HG02798 (cell line): Measurements from ENCODE around the gene GHR.
"Not testable (repeated sequence)": the region's sequence is repeated elsewhere in the genome, so short reads cannot be mapped to it uniquely, and the experiment has no call there.

Experiments used
- ATAC-seq: cut with Tn5 transposase; IDR thresholded peaks from one replicate; pipeline ENCODE4 v1.9.1; 2021; ENCODE audit warnings: mild to moderate bottlenecking; ENCODE audit not compliant: unreplicated experiment, poor library complexity

Gene GHR

DNA sequence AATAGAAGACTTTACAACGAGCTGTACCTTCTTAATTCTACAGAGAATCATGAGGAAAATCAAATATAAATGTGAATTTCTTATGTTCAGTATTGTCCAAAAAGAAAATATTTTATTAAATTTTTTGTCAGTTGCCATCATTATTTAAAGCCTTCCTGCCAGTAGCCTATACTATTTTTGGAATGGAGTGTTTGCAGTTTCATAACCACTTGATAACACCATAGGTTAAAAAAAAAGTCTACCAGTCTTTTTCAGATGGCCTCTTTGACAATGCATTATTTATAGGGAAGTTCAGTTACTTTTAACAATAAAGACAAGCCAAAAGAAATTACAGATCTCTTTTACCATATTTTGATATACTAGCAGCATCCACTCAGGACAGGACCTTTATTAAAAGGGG lies 253.1 kb downstream of the GHR start:
- no peak for ATAC-seq

DNA sequence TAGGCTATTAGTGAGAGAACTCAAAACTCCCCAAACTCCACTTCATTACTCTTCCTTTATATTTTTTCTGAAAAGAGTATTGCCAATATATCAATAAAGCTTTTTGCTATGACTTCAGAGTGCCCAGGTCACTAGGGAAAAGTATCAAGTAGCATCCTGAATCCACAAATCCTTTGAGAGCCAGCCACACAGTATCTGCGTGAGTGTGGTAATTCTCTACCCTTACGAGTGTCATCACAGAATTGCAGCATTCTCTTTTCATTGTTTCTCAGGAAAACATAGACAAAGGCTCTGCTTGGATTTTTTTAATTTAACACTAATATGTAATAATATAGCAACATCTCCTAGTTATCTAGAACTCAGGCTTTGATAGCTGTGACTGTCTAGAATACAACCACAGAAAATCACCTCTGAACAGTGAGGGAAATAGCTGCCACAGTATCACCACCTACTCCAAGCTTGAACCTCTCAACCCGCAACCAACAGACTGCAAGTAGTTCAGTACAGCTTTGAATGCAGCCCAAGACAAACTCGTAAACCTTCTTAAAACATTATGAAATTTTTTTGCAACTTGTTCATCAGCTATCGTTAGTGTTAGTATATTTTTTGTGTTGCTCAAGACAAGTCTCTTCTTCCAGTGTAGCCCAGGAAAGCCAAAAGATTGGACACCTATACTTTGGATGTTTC lies 254.1 kb downstream of the GHR start:
- ATAC-seq = no peak

DNA sequence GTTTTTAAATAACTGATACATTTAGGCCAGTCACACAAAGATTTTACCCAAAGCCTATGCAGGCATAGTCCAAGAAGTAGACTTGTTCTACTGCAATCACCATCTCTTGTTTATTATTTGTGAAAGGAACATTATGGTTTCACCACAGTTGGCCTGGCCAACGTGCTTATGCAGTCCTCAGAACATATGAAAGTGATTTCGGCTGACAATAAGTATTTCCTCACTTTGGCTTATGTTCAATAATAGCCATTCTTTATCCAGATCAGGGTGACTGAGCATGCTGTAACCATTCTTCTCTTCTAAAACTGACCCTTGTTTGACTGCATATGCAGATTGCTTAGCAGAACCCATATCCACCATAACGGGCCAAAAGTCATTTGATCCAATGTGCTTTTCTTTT lies 256.8 kb downstream of the GHR start:
- no peak for ATAC-seq

DNA sequence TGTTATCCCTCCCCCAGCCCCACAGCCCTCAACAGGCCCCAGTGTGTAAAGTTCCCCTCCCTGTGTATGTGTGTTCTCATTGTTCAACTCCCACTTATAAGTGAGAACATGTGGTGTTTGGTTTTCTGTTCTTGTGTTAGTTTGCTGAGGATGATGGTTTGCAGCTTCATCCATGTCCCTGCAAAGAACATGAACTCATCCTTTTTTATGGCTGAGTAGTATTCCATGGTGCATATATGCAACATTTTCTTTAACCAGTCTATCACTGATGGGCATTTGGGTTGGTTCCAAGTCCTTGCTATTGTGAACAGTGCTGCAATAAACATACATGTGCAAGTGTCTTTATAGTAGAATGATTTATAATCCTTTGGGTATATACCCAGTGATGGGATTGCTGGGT lies 261.8 kb downstream of the GHR start:
- not testable (repeated sequence) for ATAC-seq

DNA sequence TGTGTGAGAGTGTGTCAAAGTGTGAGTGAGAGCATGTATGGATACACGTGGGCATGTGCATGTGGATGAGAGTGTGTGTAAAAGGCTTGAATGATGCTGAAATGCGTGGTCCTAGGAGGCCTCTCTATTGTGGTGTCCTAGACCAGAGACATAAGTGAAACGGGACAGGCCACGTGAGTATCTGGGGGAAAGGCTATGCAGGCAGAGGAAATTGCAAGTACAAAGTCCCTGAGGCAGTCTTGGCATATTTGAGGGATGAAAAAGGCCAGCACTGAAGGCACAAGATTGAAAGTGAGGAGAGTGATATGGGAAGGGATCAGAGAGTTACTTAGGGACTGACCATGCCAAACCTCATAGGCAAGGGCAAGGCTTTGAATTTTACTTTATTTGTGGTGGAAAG lies 266.2 kb downstream of the GHR start:
- no peak for ATAC-seq

DNA sequence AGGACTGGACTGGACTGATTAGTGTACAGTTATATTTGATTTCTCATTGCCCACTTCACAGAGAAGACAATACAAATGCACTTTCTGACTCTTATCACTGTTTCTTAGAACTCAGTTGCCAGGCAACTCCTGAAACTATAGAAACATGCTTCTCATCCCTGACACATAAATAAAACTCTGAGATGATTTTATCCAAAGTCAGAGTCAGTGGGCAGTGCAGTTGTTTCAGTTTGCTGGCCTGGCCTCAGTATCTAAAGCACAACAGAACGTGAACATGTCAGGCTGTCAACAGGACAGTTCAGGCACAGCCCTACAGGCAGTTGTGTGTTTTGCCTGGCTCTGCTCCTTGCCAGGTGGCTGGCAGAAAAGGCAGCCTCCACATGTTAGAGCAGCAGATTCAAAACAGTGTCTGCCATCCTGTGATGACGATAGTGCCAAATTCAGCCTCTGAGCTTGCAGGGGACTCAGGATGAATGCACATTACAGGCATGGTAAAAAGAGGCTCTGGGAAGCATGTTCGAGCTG lies 268.2 kb downstream of the GHR start:
- ATAC-seq = no peak

DNA sequence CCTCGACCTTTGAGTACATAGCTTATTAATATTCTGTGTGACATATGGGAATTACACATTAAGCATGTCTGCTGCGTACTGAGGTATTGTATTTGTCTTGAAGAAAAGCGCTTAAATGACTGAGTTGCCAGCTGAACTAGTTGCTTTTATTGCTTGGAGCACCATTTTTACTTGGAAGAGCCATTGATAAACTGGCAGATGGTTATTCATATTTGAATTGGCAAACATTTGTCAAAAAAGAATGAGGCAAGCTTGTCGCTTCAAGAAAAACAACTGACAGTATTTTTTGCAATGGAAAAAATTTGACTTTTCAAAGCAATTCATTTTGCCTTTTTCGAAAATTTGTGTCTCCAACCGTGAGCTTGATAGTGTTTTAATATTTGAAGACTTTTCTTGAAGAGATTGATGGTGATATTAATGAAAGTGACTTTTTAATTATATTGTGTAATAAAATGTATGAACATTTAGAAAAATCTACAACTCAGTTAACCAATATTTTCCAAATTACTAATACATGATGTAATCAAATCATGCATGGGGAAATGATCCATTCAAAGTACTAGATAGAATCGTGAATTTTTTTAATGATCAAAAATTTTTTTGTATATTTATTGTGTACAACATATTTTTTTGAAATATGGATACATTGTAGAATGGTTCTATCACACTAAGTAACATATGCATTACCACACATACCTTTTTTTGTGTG lies 278.3 kb downstream of the GHR start:
- ATAC-seq = no peak

DNA sequence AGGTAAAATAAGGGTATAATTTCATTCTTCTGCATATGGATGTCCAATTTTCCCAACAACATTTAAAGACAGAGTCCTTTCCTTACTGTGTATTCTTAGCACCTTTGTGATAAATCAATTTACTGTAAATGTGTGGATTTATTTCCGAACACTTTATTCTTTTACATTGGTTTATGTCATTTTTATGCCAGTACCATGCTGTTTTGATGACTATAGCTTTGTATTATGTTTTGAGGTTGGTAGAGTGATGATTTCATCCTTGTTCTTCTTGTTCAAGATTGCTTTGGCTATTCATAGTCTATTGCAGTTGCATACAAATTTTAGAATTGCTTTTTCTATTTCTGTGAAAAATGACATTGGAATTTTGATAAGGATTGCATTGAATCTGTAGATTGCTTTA lies 280.0 kb downstream of the GHR start:
- no peak for ATAC-seq

DNA sequence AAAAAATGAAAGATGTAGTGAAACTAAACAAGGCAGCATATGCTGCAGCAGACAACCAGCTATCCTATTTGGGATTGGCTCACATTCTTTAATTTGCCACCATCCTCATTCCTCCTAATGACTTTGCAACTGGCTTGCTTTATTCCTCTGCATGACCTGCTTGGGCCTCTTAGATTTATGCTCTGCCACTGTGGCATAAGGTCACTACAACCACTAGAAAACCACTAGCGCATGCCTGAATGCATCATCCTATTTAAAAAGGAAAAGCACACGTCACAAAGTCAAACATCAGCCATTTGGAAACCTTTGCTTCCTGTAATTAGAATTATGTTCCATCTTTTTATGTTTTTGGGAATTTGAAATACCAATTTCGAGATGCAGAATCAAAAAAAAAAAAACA lies 292.5 kb downstream of the GHR start:
- ATAC-seq = no peak

DNA sequence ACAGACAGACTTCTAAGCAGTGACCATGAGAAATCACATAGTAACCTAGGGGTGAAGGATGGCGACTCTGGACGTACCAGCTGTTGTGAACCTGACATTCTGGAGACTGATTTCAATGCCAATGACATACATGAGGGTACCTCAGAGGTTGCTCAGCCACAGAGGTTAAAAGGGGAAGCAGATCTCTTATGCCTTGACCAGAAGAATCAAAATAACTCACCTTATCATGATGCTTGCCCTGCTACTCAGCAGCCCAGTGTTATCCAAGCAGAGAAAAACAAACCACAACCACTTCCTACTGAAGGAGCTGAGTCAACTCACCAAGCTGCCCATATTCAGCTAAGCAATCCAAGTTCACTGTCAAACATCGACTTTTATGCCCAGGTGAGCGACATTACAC lies 295.4 kb downstream of the GHR start:
- ATAC-seq = peak; percentile 51

DNA sequence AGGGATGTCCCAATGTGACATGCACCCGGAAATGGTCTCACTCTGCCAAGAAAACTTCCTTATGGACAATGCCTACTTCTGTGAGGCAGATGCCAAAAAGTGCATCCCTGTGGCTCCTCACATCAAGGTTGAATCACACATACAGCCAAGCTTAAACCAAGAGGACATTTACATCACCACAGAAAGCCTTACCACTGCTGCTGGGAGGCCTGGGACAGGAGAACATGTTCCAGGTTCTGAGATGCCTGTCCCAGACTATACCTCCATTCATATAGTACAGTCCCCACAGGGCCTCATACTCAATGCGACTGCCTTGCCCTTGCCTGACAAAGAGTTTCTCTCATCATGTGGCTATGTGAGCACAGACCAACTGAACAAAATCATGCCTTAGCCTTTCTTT lies 295.8 kb downstream of the GHR start:
- ATAC-seq = peak; percentile 11

DNA sequence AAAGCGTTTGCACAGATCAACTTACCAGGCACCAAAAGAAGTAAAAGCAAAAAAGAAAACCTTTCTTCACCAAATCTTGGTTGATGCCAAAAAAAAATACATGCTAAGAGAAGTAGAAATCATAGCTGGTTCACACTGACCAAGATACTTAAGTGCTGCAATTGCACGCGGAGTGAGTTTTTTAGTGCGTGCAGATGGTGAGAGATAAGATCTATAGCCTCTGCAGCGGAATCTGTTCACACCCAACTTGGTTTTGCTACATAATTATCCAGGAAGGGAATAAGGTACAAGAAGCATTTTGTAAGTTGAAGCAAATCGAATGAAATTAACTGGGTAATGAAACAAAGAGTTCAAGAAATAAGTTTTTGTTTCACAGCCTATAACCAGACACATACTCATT lies 297.0 kb downstream of the GHR start:
- ATAC-seq = no peak

DNA sequence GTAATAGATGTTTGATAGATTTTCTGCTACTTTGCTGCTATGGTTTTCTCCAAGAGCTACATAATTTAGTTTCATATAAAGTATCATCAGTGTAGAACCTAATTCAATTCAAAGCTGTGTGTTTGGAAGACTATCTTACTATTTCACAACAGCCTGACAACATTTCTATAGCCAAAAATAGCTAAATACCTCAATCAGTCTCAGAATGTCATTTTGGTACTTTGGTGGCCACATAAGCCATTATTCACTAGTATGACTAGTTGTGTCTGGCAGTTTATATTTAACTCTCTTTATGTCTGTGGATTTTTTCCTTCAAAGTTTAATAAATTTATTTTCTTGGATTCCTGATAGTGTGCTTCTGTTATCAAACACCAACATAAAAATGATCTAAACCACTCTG lies 298.2 kb downstream of the GHR start:
- ATAC-seq = no peak

DNA sequence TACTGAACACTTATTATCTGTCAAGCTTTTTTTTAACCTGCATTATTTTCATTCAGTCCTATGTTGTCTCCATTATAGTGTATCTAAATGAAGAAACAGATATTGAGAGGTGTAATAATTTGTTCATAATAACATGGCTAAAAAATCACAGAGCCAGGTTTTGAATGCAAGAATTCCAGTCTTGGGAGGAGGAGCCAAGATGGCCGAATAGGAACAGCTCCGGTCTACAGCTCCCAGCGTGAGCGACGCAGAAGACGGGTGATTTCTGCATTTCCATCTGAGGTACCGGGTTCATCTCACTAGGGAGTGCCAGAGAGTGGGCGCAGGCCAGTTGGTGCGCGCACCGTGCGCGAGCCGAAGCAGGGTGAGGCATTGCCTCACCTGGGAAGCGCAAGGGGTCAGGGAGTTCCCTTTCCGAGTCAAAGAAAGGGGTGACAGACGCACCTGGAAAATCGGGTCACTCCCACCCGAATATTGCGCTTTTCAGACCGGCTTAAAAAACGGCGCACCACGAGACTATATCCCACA lies 311.4 kb downstream of the GHR start:
- ATAC-seq = not testable (repeated sequence)

DNA sequence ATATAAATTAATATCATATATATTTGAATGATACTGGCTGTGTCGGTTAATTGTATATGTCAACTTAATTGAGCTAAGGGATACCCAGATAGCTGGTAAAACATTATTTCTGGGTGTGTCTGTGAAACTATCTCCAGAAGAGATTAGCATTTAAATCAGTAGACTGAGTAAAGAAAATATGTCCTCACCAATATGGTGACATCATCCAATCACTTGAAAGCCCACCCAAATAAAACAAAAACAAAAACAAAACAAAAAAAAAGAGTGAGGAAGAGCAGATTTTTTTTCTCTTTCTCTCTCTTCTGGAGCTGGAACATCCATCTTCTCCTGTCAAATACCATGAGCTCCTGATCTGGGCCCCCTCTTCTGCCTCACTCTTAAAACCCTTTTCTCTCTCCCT lies 317.7 kb downstream of the GHR start:
- ATAC-seq = no peak

DNA sequence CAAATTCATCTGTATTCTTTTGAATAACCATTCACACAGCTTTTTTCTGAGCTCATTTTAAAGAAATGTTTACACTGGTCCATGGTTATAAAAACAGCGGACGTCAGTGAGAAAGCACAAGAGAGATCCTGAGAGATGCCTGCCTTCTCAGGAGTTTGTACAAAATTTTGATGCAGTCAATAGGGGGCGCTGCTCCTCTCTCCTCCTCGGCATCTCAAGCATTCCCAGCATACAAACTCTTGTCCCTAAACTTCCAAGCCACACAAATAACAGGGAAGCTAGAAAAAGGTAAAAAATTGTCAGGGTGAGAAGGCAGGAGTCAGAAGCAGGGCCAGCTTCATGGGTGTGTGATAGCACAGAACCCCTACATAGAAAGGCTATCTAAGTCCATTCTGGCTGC lies 322.2 kb downstream of the GHR start:
- ATAC-seq = no peak

DNA sequence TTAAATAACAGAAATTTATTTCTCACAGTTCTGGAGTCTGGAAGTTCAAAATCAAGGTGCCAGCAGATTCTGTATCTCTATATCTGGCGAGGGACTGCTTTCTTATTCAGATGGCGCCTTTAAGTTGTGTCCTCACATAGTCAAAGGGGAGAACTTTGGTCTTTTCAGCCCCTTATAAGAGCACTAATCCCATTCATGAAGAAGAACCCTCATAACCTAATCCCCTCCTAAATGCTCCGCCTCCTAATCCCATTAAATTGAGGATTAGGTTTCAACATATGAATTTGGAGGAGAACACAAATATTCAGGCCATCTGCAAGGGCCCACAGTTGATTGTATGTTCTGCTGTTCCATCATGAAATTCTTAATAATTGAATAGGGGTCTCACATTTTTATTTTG lies 322.6 kb downstream of the GHR start:
- ATAC-seq = no peak

DNA sequence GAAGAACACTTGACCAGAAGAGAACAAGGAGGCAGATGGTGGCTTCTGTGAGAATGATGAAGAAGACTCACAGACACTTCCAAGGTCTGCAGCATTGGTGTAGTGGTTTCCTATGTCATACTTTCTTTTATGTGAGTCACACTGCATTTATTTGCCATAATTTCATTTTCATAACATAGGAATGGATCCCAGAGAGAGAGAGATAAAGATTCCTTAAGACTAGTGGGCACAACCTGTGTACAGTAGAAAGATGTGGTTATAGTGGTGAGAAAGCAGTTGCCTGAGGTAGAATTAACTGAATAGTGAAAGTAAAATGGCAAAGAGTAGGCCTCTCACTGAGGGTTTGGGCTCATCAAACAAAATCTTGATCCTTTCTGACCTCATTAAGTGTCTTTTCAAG lies 325.8 kb downstream of the GHR start:
- no peak for ATAC-seq

DNA sequence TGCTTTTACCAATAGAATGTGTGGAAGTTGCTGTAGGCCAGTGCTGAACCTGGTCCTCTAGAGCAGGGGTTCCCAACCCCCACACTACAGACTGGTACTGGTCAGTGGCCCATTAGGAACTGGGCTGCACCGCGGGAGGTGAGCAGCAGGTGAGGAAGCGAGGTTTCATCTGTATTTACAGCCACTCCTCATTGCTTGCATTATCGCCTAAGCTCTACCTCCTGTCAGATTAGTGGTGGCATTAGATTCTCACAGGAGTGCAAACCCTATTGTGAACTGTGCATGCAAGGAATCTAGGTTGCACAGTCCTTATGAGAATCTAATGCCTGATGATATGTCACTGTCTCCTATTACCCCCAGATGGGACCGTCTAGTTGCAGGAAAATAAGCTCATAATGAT lies 327.3 kb downstream of the GHR start:
- no peak for ATAC-seq

DNA sequence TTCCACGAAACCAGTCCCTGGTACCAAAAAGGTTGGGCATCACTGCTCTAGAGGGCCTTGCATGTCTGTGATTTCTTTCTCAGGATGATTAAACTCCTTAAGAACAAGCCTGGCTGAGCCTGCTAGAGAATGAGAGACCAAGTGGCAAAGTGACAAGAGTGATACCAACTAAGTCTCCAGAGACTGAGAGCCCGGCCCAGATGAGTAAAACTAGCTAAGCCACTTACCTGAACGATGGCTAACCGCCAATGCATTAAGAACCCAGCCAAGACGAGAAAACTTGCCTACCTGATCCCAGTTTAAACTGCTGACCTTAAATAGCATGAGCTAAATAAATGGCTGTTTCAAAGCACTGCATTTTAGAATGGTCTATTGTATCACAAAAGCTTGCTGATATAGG lies 327.8 kb downstream of the GHR start:
- ATAC-seq = no peak

DNA sequence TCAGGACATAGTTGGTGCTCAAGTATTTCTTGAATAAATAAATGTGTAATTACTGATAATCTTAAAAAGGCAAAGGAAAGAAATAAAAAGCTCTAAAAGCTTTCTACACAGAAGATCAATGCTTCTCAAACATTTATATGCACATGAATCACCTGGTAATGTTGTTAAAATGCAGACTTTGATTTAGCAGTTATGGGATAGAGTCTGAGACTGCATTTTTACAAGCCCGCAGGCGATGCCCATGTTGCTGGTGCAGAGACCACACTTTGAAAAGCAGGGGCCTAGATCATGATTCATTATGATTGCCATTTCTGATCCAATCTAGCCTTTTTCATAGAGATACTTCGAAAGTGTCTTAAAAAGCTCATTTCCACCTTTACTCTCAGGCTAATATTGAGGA lies 329.9 kb downstream of the GHR start:
- ATAC-seq = no peak
